Central memory CD8-positive, alpha-beta T cell (primary cell): Measurements from ENCODE around the gene EIF3CL.
"Not testable (repeated sequence)": the region's sequence is repeated elsewhere in the genome, so short reads cannot be mapped to it uniquely, and the experiment has no call there.

Experiments used
- ATAC-seq: fragments of 150-1000 bp; cut with Tn5 transposase; replicated peaks from 2 replicates; pipeline ENCODE4 v1.10.0; 2022; ENCODE audit warnings: mild to moderate bottlenecking, moderate FRiP score, moderate number of reproducible peaks; ENCODE audit not compliant: poor library complexity, severe bottlenecking; ENCODE audit errors: extremely low read depth
- DNase-seq, 2 donors: peaks; one replicate each; pipeline ENCODE4 v3.0.0; 2021; ENCODE audit warnings: low spot score in 2 of 2
- H3K27ac Mint-ChIP-seq: one replicate; pipeline ENCODE4 v1.8.0; 2022; ENCODE audit warnings: low read depth, mild to moderate bottlenecking, moderate library complexity, mixed read lengths
- H3K27me3 Mint-ChIP-seq: one replicate; pipeline ENCODE4 v1.8.0; 2022; ENCODE audit warnings: mixed read lengths
- H3K36me3 Mint-ChIP-seq: one replicate; pipeline ENCODE4 v1.8.0; 2022; ENCODE audit warnings: mild to moderate bottlenecking, moderate library complexity, mixed read lengths; ENCODE audit not compliant: insufficient read depth
- H3K4me1 Mint-ChIP-seq: one replicate; pipeline ENCODE4 v1.8.0; 2022; ENCODE audit warnings: mixed read lengths
- H3K4me3 Mint-ChIP-seq: one replicate; pipeline ENCODE4 v1.8.0; 2022; ENCODE audit warnings: mild to moderate bottlenecking, moderate library complexity, mixed read lengths
- H3K9me3 Mint-ChIP-seq: one replicate; pipeline ENCODE4 v1.8.0; 2022; ENCODE audit warnings: mixed read lengths

EIF3CL gene, protein sequence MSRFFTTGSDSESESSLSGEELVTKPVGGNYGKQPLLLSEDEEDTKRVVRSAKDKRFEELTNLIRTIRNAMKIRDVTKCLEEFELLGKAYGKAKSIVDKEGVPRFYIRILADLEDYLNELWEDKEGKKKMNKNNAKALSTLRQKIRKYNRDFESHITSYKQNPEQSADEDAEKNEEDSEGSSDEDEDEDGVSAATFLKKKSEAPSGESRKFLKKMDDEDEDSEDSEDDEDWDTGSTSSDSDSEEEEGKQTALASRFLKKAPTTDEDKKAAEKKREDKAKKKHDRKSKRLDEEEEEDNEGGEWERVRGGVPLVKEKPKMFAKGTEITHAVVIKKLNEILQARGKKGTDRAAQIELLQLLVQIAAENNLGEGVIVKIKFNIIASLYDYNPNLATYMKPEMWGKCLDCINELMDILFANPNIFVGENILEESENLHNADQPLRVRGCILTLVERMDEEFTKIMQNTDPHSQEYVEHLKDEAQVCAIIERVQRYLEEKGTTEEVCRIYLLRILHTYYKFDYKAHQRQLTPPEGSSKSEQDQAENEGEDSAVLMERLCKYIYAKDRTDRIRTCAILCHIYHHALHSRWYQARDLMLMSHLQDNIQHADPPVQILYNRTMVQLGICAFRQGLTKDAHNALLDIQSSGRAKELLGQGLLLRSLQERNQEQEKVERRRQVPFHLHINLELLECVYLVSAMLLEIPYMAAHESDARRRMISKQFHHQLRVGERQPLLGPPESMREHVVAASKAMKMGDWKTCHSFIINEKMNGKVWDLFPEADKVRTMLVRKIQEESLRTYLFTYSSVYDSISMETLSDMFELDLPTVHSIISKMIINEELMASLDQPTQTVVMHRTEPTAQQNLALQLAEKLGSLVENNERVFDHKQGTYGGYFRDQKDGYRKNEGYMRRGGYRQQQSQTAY

DNA sequence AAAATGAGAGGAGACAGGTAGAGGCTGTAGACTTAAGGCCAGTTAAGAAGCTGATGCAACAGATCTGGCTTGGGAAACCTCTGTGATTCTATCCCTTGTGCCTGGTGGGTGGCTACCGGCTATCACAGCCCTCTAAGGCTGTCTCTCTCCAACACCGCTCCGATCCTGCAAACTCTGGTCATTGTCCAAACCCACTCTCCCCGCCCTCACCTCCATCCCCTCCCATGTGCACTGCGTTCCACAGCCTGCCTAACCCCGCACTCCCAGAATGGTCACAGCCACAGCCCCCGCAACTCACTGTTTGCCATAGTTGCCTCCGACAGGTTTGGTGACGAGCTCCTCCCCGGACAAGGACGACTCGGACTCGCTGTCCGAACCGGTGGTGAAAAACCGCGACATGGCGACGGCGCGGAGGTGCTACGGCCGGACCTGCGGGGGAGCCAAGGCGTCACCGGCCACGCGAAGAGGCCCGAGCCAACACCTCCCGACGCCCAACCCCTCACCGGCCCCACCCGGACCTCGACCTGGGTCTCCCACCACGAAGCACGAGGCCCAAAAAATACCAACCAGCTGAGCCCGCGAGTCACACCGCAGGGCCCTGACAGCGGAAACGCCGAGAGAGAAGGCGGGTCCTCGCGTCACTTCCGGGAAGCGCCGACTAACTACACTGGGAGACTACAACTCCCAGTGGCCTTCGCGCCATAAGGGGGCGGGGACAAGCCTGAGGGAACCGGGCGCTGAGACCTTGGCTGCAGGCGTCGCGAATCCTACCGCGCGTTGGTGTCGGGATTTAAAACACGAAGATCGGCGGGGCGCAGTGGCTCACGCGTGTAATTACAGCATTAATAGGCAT lies at the start of gene EIF3CL:
TSS of gene EIF3CL (minus strand) at position 622 of the 853 bp plus-strand sequence. CDS start at position 399, 223 bp downstream.
- H3K27me3 Mint-ChIP-seq, H3K9me3 Mint-ChIP-seq, DNase-seq, H3K36me3 Mint-ChIP-seq, H3K27ac Mint-ChIP-seq, H3K4me1 Mint-ChIP-seq: not testable (repeated sequence)
- H3K4me3 Mint-ChIP-seq, result peak within 1 kb of the TSS; percentile 47
- peak; percentile 100 for ATAC-seq

DNA sequence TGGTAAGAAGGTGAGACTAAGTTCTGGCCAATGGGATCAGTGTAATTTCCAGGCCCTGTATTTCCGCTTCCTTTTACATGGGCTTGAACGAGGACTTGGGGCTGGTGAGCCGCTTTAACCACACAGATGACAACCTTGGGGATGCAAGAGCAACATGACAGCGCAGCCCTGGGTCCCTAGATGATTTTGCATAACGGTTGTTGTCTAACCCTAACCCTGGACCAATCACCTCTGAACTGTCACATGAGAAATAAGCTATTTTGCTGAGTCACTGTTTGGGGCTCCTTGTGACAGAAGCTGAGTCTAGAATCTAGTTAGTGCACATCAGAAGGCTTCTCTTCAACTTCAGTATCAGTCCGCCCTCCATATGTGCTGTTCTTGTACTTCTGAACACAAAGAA lies 43.4 kb upstream of the EIF3CL start:
- not testable (repeated sequence) for H3K4me1 Mint-ChIP-seq, H3K4me3 Mint-ChIP-seq, DNase-seq, H3K27me3 Mint-ChIP-seq, ATAC-seq, H3K27ac Mint-ChIP-seq, H3K36me3 Mint-ChIP-seq, H3K9me3 Mint-ChIP-seq

DNA sequence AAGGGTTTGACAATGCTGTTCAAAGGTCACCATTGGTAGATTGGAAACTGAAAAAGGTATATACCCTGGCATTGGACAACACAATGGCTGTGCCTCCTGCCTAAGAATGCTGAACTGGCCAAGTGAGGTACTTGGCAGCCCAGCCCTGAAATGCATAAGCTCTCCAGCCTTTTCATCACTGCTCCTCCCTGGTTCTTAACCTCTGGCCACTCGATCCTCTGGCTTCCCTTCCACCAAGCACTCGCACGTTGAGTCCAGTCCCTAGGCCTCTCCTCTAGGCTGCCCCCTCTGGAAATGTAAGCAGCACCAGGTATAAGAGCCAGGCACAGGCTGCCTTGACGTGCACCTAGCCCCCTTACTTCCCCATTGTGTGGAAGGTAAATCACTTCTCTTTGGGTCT lies 42.7 kb upstream of the EIF3CL start:
- H3K36me3 Mint-ChIP-seq, ATAC-seq, H3K27me3 Mint-ChIP-seq: not testable (repeated sequence)

DNA sequence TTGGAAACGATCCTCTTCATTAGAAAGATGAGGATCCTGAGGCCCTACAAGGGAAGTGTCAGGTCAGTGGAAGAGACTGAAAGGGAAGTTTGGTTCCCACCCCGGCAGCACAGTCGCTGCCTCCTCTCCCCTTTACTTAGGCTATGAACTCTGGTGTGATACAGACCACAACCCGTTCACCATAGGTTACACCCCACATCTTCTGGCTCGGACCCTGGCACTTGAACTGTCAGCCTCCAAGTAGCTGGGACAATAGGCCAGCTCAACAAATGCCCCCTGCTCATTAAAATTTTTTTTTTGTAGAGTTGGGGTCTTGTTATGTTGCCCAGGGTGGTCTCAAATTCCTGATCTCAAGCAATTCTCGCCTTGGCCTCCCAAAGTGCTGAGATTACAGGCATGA lies 40.3 kb upstream of the EIF3CL start:
- not testable (repeated sequence) for H3K9me3 Mint-ChIP-seq, H3K27ac Mint-ChIP-seq, H3K4me1 Mint-ChIP-seq, H3K4me3 Mint-ChIP-seq, DNase-seq, H3K27me3 Mint-ChIP-seq, H3K36me3 Mint-ChIP-seq, ATAC-seq

More for the DNA sequence above, 42.7 kb upstream of the EIF3CL start:
- not testable (repeated sequence) for DNase-seq, H3K27ac Mint-ChIP-seq, H3K4me3 Mint-ChIP-seq, H3K9me3 Mint-ChIP-seq, H3K4me1 Mint-ChIP-seq

DNA sequence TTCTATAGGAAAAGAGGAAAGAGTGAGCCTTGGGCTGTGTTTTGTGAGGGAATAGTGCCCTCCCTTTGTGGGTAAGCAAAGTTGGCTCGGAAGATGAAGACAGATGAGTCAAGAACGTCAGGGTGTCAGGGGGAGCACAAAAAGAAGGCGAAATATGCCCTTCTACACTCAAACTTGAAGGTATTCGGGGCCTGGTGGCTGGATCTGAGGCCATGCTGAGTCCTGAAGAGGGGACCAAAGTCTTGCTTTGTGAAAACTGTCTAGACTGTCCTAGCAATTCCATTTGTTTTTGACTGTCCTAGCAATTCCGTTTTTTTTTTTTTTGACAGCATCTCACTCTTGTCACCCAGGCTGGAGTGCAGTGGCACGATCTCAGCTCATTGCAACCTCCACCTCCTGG lies 35.3 kb upstream of the EIF3CL start:
- not testable (repeated sequence) for H3K27me3 Mint-ChIP-seq, ATAC-seq, H3K4me3 Mint-ChIP-seq, H3K27ac Mint-ChIP-seq, H3K36me3 Mint-ChIP-seq, H3K9me3 Mint-ChIP-seq, H3K4me1 Mint-ChIP-seq, DNase-seq

DNA sequence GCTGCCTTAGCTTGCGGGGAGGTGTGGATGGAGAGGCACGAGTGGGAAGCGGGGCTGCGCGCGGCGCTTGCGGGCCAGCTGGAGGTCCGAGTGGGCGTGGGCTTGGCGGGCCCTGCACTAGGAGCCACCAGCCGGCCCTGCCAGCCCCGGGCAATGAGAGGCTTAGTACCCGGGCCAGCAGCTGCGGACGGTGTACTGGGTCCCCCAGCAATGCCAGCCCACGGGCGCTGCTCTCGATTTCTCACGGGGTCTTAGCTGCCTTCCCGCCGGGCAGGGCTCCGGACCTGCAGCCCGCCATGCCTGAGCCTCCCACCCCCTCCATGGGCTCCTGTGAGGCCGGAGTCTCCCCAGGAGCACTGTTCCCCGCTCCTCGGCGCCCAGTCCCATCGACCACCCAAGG lies 31.7 kb upstream of the EIF3CL start:
- not testable (repeated sequence) for H3K27me3 Mint-ChIP-seq, DNase-seq, H3K36me3 Mint-ChIP-seq, ATAC-seq, H3K27ac Mint-ChIP-seq, H3K4me1 Mint-ChIP-seq, H3K9me3 Mint-ChIP-seq, H3K4me3 Mint-ChIP-seq

DNA sequence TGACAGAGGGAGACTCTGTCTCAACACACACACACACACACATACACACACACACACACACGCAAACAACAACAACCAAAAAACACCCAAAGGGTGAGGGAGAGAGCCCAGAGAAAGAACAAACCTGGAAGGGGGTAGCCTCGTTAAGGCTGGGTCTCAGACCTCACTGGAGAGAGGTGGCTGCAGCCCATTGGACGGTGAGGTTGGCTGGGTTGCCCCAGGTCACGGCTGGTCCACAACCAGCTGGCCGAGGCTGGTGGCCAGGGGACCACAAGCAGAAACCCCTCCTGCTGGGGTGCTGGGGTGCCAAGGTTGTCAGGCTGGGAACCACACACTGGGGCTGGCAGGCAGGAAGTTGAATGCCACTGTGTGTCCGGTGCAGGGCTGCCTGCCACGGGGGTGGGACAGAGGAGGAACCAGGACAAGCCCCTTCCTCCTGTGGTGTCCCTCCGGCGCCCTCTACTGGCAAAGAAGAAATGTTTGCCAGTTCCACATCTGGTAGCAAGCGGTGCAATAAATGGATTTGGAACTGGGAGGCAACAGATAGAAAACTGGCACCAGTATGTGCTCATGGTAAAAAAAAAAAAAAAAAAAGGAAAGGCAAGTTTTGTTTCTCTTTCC lies 22.5 kb upstream of the EIF3CL start:
- H3K4me1 Mint-ChIP-seq, H3K27ac Mint-ChIP-seq, H3K27me3 Mint-ChIP-seq, H3K36me3 Mint-ChIP-seq, DNase-seq, H3K9me3 Mint-ChIP-seq, H3K4me3 Mint-ChIP-seq: not testable (repeated sequence)
- peak; percentile 96 for ATAC-seq

DNA sequence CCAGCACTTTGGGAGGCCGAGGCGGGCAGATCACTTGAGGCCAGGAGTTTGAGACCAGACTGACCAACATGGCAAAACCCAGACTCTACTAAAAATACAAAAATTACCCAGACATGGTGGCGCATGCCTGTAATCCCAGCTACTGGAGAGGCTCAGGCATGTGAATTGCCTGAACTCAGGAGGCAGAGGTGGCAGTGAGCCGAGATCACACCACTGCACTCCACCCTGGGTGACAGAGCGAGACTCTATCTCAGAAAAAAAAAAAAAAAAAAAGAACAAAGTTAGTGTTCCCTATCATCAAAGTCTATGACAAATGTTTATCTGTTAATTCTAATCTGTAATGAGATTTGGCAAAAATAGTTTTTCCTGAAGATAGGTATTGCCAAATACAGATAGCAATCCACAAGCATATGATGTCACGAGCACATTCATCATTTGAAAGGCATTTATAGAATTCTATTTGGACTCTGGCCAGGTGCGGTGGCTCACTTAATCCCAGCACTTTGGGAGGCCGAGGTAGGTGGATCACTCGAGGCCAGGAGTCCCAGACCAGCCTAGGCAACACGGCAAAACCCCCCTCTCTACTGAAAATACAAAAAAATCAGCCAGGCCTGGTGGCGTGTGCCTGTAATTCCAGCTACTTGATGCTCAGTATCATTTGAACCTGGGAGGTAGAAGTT lies 17.6 kb upstream of the EIF3CL start:
- not testable (repeated sequence) for H3K4me1 Mint-ChIP-seq, H3K4me3 Mint-ChIP-seq, H3K27ac Mint-ChIP-seq, H3K27me3 Mint-ChIP-seq, H3K36me3 Mint-ChIP-seq, ATAC-seq, DNase-seq, H3K9me3 Mint-ChIP-seq

DNA sequence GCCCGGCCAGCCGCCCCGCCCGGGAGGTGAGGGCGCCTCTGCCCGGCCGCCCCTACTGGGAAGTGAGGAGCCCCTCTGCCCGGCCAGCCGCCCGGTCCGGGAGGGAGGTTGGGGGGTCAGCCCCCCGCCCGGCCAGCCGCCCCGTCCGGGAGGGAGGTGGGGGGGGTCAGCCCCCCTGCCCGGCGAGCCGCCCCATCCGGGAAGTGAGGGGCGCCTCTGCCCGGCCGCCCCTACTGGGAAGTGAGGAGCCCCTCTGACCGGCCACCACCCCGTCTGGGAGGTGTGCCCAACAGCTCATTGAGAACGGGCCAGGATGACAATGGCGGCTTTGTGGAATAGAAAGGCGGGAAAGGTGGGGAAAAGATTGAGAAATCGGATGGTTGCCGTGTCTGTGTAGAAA lies 13.4 kb upstream of the EIF3CL start:
- not testable (repeated sequence) for H3K36me3 Mint-ChIP-seq, DNase-seq, H3K4me1 Mint-ChIP-seq, ATAC-seq, H3K27ac Mint-ChIP-seq, H3K27me3 Mint-ChIP-seq, H3K9me3 Mint-ChIP-seq, H3K4me3 Mint-ChIP-seq

DNA sequence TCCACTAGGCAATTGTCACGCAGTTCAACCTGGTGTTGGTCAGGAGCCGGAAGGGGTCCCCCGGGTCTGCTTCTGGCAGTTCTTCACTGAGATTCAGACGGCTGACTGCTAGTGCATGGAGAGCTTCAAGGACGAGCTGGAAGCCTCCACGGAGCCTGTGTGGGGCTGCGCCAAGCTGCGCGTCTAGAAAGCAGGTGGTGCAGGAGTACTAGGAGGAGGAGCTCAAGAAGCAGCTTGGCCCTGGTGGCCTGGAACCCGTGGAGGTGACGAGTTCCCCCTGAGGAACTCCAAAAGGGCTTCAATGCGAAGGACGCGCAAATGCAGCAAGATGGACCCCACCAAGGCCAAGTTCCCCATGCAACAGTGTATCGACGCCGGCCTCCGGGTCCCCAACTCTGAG lies 10.9 kb upstream of the EIF3CL start:
- not testable (repeated sequence) for H3K27me3 Mint-ChIP-seq, H3K27ac Mint-ChIP-seq, H3K36me3 Mint-ChIP-seq, H3K9me3 Mint-ChIP-seq, H3K4me1 Mint-ChIP-seq, DNase-seq, H3K4me3 Mint-ChIP-seq, ATAC-seq

DNA sequence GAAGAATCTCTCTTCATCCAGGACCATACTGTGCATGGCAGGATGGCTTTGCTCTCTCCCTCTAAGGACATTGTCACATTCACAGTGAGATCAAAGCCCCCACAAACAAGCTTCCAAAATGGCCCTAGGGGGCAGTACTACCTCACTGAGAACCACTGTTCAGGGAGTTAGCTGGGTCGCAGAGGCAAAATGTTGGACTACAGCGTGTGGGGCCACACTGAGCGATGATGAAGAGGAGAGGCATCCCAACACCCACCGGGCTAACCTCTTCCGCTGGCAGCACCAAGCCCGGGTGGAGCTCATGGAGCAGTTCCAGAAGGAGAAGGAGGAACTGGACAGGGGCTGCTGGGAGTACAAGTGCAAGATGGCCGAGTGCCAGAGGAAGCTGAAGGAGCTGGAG lies 9.9 kb upstream of the EIF3CL start:
- H3K27me3 Mint-ChIP-seq, H3K36me3 Mint-ChIP-seq, DNase-seq, H3K27ac Mint-ChIP-seq, ATAC-seq, H3K4me3 Mint-ChIP-seq, H3K9me3 Mint-ChIP-seq, H3K4me1 Mint-ChIP-seq: not testable (repeated sequence)
